Measurements from ENCODE around the gene IRS1. TPM values are rescaled to one million over a fixed set of nuclear protein-coding genes. Genes with fewer than 3 reads are reported as not detected.

Gene IRS1
- total RNA-seq, 6 experiments from 2014 or later = 9.0 to 24.4 (median 15.8) TPM

DNA sequence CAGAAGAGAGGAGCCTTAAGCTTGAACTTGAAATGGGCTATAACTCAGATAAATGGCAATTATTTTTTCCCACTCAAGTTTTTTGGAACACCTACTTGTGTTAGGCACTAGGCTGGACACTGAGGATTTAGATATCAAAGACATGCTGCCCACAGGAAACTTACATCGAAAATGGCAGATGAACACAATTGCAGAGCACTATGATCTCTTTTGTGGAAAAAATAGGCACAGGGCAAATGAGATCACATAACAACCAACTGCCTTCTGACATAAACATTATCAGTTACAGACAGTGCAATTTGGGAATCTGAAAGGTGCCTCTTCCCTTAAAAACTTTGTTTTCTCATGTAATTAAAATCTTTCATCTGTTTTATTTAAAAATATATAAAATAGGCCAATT is 3.8 kb upstream of the IRS1 start:
- H3K4me1 ChIP-seq = peaks cover 0 to 8% (median 4%) of the 10 kb centered on the region in 4 donors
- H3K36me3 ChIP-seq = no peaks in the 10 kb centered on the region
- no peak for TF ChIP-seq POLR2A (IDR thresholded peaks at IDR 0.05)
- TF ChIP-seq, protein P1, sequence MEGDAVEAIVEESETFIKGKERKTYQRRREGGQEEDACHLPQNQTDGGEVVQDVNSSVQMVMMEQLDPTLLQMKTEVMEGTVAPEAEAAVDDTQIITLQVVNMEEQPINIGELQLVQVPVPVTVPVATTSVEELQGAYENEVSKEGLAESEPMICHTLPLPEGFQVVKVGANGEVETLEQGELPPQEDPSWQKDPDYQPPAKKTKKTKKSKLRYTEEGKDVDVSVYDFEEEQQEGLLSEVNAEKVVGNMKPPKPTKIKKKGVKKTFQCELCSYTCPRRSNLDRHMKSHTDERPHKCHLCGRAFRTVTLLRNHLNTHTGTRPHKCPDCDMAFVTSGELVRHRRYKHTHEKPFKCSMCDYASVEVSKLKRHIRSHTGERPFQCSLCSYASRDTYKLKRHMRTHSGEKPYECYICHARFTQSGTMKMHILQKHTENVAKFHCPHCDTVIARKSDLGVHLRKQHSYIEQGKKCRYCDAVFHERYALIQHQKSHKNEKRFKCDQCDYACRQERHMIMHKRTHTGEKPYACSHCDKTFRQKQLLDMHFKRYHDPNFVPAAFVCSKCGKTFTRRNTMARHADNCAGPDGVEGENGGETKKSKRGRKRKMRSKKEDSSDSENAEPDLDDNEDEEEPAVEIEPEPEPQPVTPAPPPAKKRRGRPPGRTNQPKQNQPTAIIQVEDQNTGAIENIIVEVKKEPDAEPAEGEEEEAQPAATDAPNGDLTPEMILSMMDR (IDR thresholded peaks at IDR 0.05) = no peak
- intact Hi-C loops (cut with DNase I) = no loop called here
- 54% methylated on average over 1 of the region's 1 CpG for WGBS (ENCODE audit: insufficient coverage, low coverage, low lambda C conversion rate, missing lambda C conversion rate)
- no peaks in the 10 kb centered on the region for H3K27me3 ChIP-seq
- no peaks in the 10 kb centered on the region for H3K9me3 ChIP-seq
- ATAC-seq = no peak
- no peak for DNase-seq
- H3K27ac ChIP-seq = no peak overlapping the region
- H3K4me3 ChIP-seq = no peak overlapping the region

DNA sequence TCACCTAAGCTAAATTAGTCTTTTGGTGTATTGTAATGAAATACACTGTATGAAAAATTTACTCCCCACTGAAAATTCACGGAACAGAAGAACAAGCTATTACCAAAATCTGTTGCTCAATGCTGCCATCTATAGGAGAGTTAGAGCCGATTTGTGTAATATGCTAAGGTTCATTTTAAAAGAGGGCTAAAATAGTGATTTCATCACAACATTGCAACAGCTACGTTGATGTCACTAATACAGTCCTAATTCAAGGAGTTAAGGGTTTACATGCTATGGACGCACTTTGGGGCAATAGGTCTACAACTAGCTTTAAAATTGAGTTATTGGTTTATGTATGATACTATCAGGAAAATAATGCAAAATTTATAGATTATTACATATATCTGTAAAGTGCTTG is 3.0 kb upstream of the IRS1 start:
- WGBS (ENCODE audit: insufficient coverage, low coverage, low lambda C conversion rate, missing lambda C conversion rate) = 0% methylated on average over 4 of the region's 4 CpGs
- peak; percentile 1 to 22 (median 10) for ATAC-seq
- no peak for DNase-seq
- Histone ChIP-seq H3K36me3 (no peaks in the 10 kb centered on the region), H3K27me3 (no peaks in the 10 kb centered on the region), H3K9me3 (no peaks in the 10 kb centered on the region), H3K4me1 (peaks cover 0 to 8% (median 4%) of the 10 kb centered on the region in 4 donors), H3K4me3 (no peak overlapping the region), H3K27ac (peak overlapping the region in 2 of 3 donors; percentile 98 to 99)
- intact Hi-C loops (cut with DNase I) = no loop called here
- TF ChIP-seq, protein P1 (IDR thresholded peaks at IDR 0.05) = peak; percentile 69 to 77 (median 74)
- TF ChIP-seq POLR2A (IDR thresholded peaks at IDR 0.05) = no peak

DNA sequence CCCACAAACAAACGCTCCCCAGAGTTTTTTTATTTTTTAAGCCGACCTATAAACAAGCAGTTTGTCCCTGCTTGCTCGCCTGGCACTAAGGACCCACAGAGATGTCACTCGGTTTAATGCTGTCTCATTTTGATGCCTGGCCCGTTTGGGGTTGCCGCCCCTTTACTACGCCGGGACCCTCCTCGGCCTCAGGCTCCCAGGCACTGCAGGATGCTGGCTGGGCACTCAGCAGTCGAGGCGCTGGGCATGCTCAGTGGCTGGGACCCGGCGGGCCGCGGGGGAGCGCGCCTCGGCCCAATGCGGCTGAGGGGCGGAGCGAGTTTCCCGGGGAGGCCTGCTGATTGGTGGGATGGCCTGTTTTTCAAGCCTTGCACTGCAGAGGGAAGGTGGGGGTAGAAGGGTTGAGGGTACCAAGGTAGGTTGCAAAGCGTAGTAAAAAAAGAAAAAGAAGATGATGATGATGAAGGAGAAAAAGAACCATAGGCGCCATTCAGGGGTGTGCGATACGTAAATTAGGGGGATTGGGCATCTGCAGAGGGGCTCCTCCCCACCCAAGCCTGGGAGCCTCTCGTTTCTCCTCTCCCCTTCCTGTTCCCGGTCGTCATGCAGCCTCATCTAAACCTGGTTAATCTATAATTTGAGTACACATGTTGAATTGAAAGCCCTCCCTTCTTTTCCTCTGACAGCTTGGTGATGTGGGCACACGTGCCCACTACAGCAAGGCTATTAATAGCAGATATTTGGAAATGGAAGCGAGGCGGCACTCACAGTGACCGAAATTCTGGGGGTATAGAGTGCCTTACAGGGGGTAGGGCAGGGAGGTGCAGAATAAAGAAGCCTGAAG is 1.5 kb upstream of the IRS1 start:
- Histone ChIP-seq H3K27me3 (no peaks in the 10 kb centered on the region), H3K4me3 (peak overlapping the region; percentile 32 to 74 (median 73)), H3K27ac (peak overlapping the region; percentile 91 to 99 (median 98)), H3K36me3 (no peaks in the 10 kb centered on the region), H3K4me1 (peaks cover 0 to 17% (median 7%) of the 10 kb centered on the region in 4 donors), H3K9me3 (no peaks in the 10 kb centered on the region)
- peak; percentile 77 for TF ChIP-seq POLR2A (IDR thresholded peaks at IDR 0.05)
- TF ChIP-seq, protein P1 (IDR thresholded peaks at IDR 0.05) = no peak
- 3% methylated on average over 24 of the region's 33 CpGs for WGBS (ENCODE audit: insufficient coverage, low coverage, low lambda C conversion rate, missing lambda C conversion rate)
- DNase-seq = peak; percentile 88 to 95 (median 93)
- intact Hi-C loops (cut with DNase I) = no loop called here
- peak; percentile 59 to 81 (median 70) for ATAC-seq

DNA sequence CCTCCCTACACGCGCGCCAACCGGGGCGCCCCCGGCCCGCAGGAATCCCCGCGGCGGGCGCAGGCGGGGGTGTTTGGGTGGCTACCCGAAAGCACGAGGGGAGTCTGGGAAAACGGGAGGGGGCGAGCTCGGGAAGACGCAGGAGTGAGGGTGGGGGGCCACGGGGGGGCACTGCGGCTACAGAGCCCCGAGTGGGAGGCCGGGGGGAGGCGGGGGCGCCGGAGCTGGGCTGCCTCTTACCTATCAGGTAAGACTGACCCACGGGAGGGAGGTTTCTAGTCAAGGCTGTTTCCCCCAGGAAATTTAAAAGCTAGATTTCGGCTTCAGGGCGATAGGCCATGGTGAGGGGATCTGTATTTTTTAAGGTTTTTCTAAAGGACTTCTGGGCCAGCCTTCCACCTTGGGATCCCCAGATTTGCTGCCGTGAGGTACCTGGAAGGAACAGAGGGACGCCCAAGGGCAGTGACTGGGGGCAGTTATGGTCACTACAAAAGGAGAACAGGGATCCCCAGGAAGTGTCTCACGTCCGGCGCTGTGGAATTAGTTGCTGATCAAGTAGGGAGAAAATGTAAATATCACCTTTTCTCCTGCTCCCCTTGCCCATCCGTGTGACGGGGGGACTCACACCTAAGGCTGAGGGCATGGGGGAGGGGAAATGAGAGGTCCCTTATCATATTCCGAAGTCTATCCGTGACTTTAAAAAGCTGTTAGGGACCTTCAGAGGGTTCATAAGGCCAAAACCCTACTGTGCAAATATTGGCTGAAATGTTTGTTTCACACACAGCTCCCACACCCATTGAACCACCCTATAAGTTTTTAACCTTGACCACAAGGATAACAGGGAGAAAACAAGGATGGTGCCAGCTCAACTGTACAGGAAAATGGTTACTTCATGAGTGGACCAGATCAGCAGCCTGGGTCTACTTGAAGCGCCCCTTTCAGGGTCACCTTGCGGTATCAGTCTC is 638 bp upstream of the IRS1 start:
- Histone ChIP-seq H3K27ac (peak overlapping the region; percentile 91 to 99 (median 98)), H3K27me3 (no peaks in the 10 kb centered on the region), H3K36me3 (no peaks in the 10 kb centered on the region), H3K4me1 (peaks cover 0 to 19% (median 8%) of the 10 kb centered on the region in 4 donors), H3K4me3 (peak overlapping the region; percentile 63 to 74 (median 73)), H3K9me3 (no peaks in the 10 kb centered on the region)
- peak; percentile 34 to 69 (median 57) for DNase-seq
- no peak for TF ChIP-seq POLR2A (IDR thresholded peaks at IDR 0.05)
- TF ChIP-seq, protein P1 (IDR thresholded peaks at IDR 0.05) = peak in 1 of 4 donors; percentile 37
- peak; percentile 29 to 57 (median 40) for ATAC-seq
- WGBS (ENCODE audit: insufficient coverage, low coverage, low lambda C conversion rate, missing lambda C conversion rate) = 6% methylated on average over 20 of the region's 39 CpGs
- intact Hi-C loops (cut with DNase I) = loop anchor here (10.0 kb wide), 3 partner anchors 55 to 135 kb away; no protein-coding TSS in a partner anchor
